ENCODE results near the gene DMRTA2.
A peak's percentile ranks its signal among the peaks of the same experiment; 100 is the strongest.

DMRTA2 gene

GRCh38 chr1:50422946-50423669 is at the start of gene DMRTA2:
Gene DMRTA2 (minus strand): TSS chr1:50423443. CDS start chr1:50421536, 1,907 bp downstream.
- no peak for DNase-seq (ENCODE audit: low read depth)
- no peak for TF ChIP-seq CTCF (conservative IDR thresholded peaks at IDR 0.05; ENCODE audit: low read length)
- peak within 1 kb of the TSS; percentile 47 for H3K4me3 ChIP-seq (ENCODE audit: low read length)

- no peak overlapping the region for H3K4me3 ChIP-seq (ENCODE audit: low read length)
- DNase-seq (ENCODE audit: low read depth) = no peak
- TF ChIP-seq CTCF (conservative IDR thresholded peaks at IDR 0.05; ENCODE audit: low read length) = no peak
These were observed 48.7 kb upstream of the DMRTA2 start for GRCh38 chr1:50471967-50472366.

- H3K4me3 ChIP-seq (ENCODE audit: low read length) = no peak overlapping the region
- TF ChIP-seq CTCF (conservative IDR thresholded peaks at IDR 0.05; ENCODE audit: low read length) = no peak
- DNase-seq (ENCODE audit: low read depth) = no peak
These were observed 39.7 kb upstream of the DMRTA2 start for GRCh38 chr1:50462964-50463363.

- no peak for TF ChIP-seq CTCF (conservative IDR thresholded peaks at IDR 0.05; ENCODE audit: low read length)
- H3K4me3 ChIP-seq (ENCODE audit: low read length) = no peak overlapping the region
- peak; percentile 74 for DNase-seq (ENCODE audit: low read depth)
These were observed 35.3 kb upstream of the DMRTA2 start for GRCh38 chr1:50458507-50458906.

GRCh38 chr1:50454911-50455310 is 31.7 kb upstream of the DMRTA2 start:
- no peak for DNase-seq (ENCODE audit: low read depth)
- TF ChIP-seq CTCF (conservative IDR thresholded peaks at IDR 0.05; ENCODE audit: low read length) = no peak
- no peak overlapping the region for H3K4me3 ChIP-seq (ENCODE audit: low read length)

- no peak for DNase-seq (ENCODE audit: low read depth)
- H3K4me3 ChIP-seq (ENCODE audit: low read length) = no peak overlapping the region
- no peak for TF ChIP-seq CTCF (conservative IDR thresholded peaks at IDR 0.05; ENCODE audit: low read length)
These were observed 30.0 kb upstream of the DMRTA2 start for GRCh38 chr1:50453266-50453665.

- no peak for DNase-seq (ENCODE audit: low read depth)
- H3K4me3 ChIP-seq (ENCODE audit: low read length) = no peak overlapping the region
- no peak for TF ChIP-seq CTCF (conservative IDR thresholded peaks at IDR 0.05; ENCODE audit: low read length)
These were observed 29.5 kb upstream of the DMRTA2 start for GRCh38 chr1:50452700-50453099.

All from AG10803 (cell line).